ENCODE measurements around the gene PLXDC2.

The PLXDC2 gene

GRCh38 chr10:20156511-20156910, 340.3 kb downstream of the PLXDC2 start:
- no peak for FAIRE-seq
- TF ChIP-seq TAF1 (IDR thresholded peaks at IDR 0.05; ENCODE audit: low read depth, low read length) (no peak), POLR2A (IDR thresholded peaks at IDR 0.05; ENCODE audit: low read depth, low read length) (no peak), PAX5 (IDR thresholded peaks at IDR 0.05; ENCODE audit: insufficient read depth, low read length, severe bottlenecking) (no peak), POLR2AphosphoS5 (IDR thresholded peaks at IDR 0.05; ENCODE audit: low read depth, low read length) (no peak), SPI1 (IDR thresholded peaks at IDR 0.05; ENCODE audit: low read depth, low read length) (no peak), POU2F2 (IDR thresholded peaks at IDR 0.05; ENCODE audit: low read depth, low read length) (no peak)
- DNase-seq (ENCODE audit: insufficient read length, low spot score) = no peak

GRCh38 chr10:20157314-20157713, 341.1 kb downstream of the PLXDC2 start:
- TF ChIP-seq POLR2AphosphoS5 (IDR thresholded peaks at IDR 0.05; ENCODE audit: low read depth, low read length) (no peak), SPI1 (IDR thresholded peaks at IDR 0.05; ENCODE audit: low read depth, low read length) (no peak), POLR2A (IDR thresholded peaks at IDR 0.05; ENCODE audit: low read depth, low read length) (no peak), POU2F2 (IDR thresholded peaks at IDR 0.05; ENCODE audit: low read depth, low read length) (no peak), PAX5 (IDR thresholded peaks at IDR 0.05; ENCODE audit: insufficient read depth, low read length, severe bottlenecking) (no peak), TAF1 (IDR thresholded peaks at IDR 0.05; ENCODE audit: low read depth, low read length) (no peak)
- DNase-seq (ENCODE audit: insufficient read length, low spot score) (no peak), FAIRE-seq (no peak)

- TF ChIP-seq POLR2AphosphoS5 (IDR thresholded peaks at IDR 0.05; ENCODE audit: low read depth, low read length) (no peak), SPI1 (IDR thresholded peaks at IDR 0.05; ENCODE audit: low read depth, low read length) (no peak), PAX5 (IDR thresholded peaks at IDR 0.05; ENCODE audit: insufficient read depth, low read length, severe bottlenecking) (no peak), POU2F2 (IDR thresholded peaks at IDR 0.05; ENCODE audit: low read depth, low read length) (no peak)
- FAIRE-seq (no peak), DNase-seq (ENCODE audit: insufficient read length, low spot score) (no peak)
Observed at GRCh38 chr10:20158086-20158485, 341.9 kb downstream of the PLXDC2 start.

- DNase-seq (ENCODE audit: insufficient read length, low spot score) = no peak
- TF ChIP-seq PAX5 (IDR thresholded peaks at IDR 0.05; ENCODE audit: insufficient read depth, low read length, severe bottlenecking) (no peak), POLR2A (IDR thresholded peaks at IDR 0.05; ENCODE audit: low read depth, low read length) (no peak), POLR2AphosphoS5 (IDR thresholded peaks at IDR 0.05; ENCODE audit: low read depth, low read length) (no peak), SPI1 (IDR thresholded peaks at IDR 0.05; ENCODE audit: low read depth, low read length) (no peak), TAF1 (IDR thresholded peaks at IDR 0.05; ENCODE audit: low read depth, low read length) (no peak), POU2F2 (IDR thresholded peaks at IDR 0.05; ENCODE audit: low read depth, low read length) (no peak)
- FAIRE-seq = no peak
Observed at GRCh38 chr10:20162123-20162522, 345.9 kb downstream of the PLXDC2 start.

GRCh38 chr10:20166096-20166675, 350.0 kb downstream of the PLXDC2 start:
- no peak for TF ChIP-seq SPI1 (IDR thresholded peaks at IDR 0.05; ENCODE audit: low read depth, low read length)
- no peak for TF ChIP-seq PAX5 (IDR thresholded peaks at IDR 0.05; ENCODE audit: insufficient read depth, low read length, severe bottlenecking)
- TF ChIP-seq TAF1 (IDR thresholded peaks at IDR 0.05; ENCODE audit: low read depth, low read length) = no peak
- TF ChIP-seq POLR2A (IDR thresholded peaks at IDR 0.05; ENCODE audit: low read depth, low read length) = no peak
- TF ChIP-seq POU2F2 (IDR thresholded peaks at IDR 0.05; ENCODE audit: low read depth, low read length) = no peak
- no peak for FAIRE-seq
- no peak for DNase-seq (ENCODE audit: insufficient read length, low spot score)

GRCh38 chr10:20170661-20171060, 354.4 kb downstream of the PLXDC2 start:
- no peak for DNase-seq (ENCODE audit: insufficient read length, low spot score)
- TF ChIP-seq PAX5 (IDR thresholded peaks at IDR 0.05; ENCODE audit: insufficient read depth, low read length, severe bottlenecking) = no peak
- no peak for TF ChIP-seq POLR2AphosphoS5 (IDR thresholded peaks at IDR 0.05; ENCODE audit: low read depth, low read length)
- TF ChIP-seq POLR2A (IDR thresholded peaks at IDR 0.05; ENCODE audit: low read depth, low read length) = no peak
- no peak for TF ChIP-seq SPI1 (IDR thresholded peaks at IDR 0.05; ENCODE audit: low read depth, low read length)
- no peak for TF ChIP-seq TAF1 (IDR thresholded peaks at IDR 0.05; ENCODE audit: low read depth, low read length)
- TF ChIP-seq POU2F2 (IDR thresholded peaks at IDR 0.05; ENCODE audit: low read depth, low read length) = no peak
- FAIRE-seq = no peak

- no peak for TF ChIP-seq POLR2A (IDR thresholded peaks at IDR 0.05; ENCODE audit: low read depth, low read length)
- no peak for TF ChIP-seq POLR2AphosphoS5 (IDR thresholded peaks at IDR 0.05; ENCODE audit: low read depth, low read length)
- TF ChIP-seq SPI1 (IDR thresholded peaks at IDR 0.05; ENCODE audit: low read depth, low read length) = no peak
- no peak for TF ChIP-seq POU2F2 (IDR thresholded peaks at IDR 0.05; ENCODE audit: low read depth, low read length)
- no peak for TF ChIP-seq TAF1 (IDR thresholded peaks at IDR 0.05; ENCODE audit: low read depth, low read length)
- TF ChIP-seq PAX5 (IDR thresholded peaks at IDR 0.05; ENCODE audit: insufficient read depth, low read length, severe bottlenecking) = no peak
- no peak for FAIRE-seq
- DNase-seq (ENCODE audit: insufficient read length, low spot score) = no peak
Observed at GRCh38 chr10:20173046-20173445, 356.8 kb downstream of the PLXDC2 start.

GRCh38 chr10:20175719-20176118, 359.5 kb downstream of the PLXDC2 start:
- DNase-seq (ENCODE audit: insufficient read length, low spot score) (no peak), FAIRE-seq (no peak)
- TF ChIP-seq TAF1 (IDR thresholded peaks at IDR 0.05; ENCODE audit: low read depth, low read length) (no peak), POU2F2 (IDR thresholded peaks at IDR 0.05; ENCODE audit: low read depth, low read length) (no peak), SPI1 (IDR thresholded peaks at IDR 0.05; ENCODE audit: low read depth, low read length) (no peak), POLR2A (IDR thresholded peaks at IDR 0.05; ENCODE audit: low read depth, low read length) (no peak), POLR2AphosphoS5 (IDR thresholded peaks at IDR 0.05; ENCODE audit: low read depth, low read length) (no peak), PAX5 (IDR thresholded peaks at IDR 0.05; ENCODE audit: insufficient read depth, low read length, severe bottlenecking) (no peak)

GRCh38 chr10:20180766-20181165, 364.5 kb downstream of the PLXDC2 start:
- DNase-seq (ENCODE audit: insufficient read length, low spot score) = no peak
- FAIRE-seq = no peak
- TF ChIP-seq PAX5 (IDR thresholded peaks at IDR 0.05; ENCODE audit: insufficient read depth, low read length, severe bottlenecking) = no peak
- no peak for TF ChIP-seq POU2F2 (IDR thresholded peaks at IDR 0.05; ENCODE audit: low read depth, low read length)
- no peak for TF ChIP-seq TAF1 (IDR thresholded peaks at IDR 0.05; ENCODE audit: low read depth, low read length)
- no peak for TF ChIP-seq SPI1 (IDR thresholded peaks at IDR 0.05; ENCODE audit: low read depth, low read length)
- no peak for TF ChIP-seq POLR2AphosphoS5 (IDR thresholded peaks at IDR 0.05; ENCODE audit: low read depth, low read length)
- TF ChIP-seq POLR2A (IDR thresholded peaks at IDR 0.05; ENCODE audit: low read depth, low read length) = no peak

- no peak for DNase-seq (ENCODE audit: insufficient read length, low spot score)
- FAIRE-seq = no peak
- TF ChIP-seq POLR2AphosphoS5 (IDR thresholded peaks at IDR 0.05; ENCODE audit: low read depth, low read length) = no peak
- TF ChIP-seq PAX5 (IDR thresholded peaks at IDR 0.05; ENCODE audit: insufficient read depth, low read length, severe bottlenecking) = no peak
- no peak for TF ChIP-seq POU2F2 (IDR thresholded peaks at IDR 0.05; ENCODE audit: low read depth, low read length)
Observed at GRCh38 chr10:20181434-20181833, 365.2 kb downstream of the PLXDC2 start.
